GM18519 (cell line): ENCODE data around the gene EID1.
"Not testable (repeated sequence)": the region's sequence is repeated elsewhere in the genome, so short reads cannot be mapped to it uniquely, and the experiment has no call there.

Experiments
- ATAC-seq: cut with Tn5 transposase; IDR thresholded peaks from one replicate; pipeline ENCODE4 v1.9.1; 2021; ENCODE audit warnings: mild to moderate bottlenecking, moderate library complexity; ENCODE audit not compliant: unreplicated experiment, low FRiP score

EID1 gene

DNA sequence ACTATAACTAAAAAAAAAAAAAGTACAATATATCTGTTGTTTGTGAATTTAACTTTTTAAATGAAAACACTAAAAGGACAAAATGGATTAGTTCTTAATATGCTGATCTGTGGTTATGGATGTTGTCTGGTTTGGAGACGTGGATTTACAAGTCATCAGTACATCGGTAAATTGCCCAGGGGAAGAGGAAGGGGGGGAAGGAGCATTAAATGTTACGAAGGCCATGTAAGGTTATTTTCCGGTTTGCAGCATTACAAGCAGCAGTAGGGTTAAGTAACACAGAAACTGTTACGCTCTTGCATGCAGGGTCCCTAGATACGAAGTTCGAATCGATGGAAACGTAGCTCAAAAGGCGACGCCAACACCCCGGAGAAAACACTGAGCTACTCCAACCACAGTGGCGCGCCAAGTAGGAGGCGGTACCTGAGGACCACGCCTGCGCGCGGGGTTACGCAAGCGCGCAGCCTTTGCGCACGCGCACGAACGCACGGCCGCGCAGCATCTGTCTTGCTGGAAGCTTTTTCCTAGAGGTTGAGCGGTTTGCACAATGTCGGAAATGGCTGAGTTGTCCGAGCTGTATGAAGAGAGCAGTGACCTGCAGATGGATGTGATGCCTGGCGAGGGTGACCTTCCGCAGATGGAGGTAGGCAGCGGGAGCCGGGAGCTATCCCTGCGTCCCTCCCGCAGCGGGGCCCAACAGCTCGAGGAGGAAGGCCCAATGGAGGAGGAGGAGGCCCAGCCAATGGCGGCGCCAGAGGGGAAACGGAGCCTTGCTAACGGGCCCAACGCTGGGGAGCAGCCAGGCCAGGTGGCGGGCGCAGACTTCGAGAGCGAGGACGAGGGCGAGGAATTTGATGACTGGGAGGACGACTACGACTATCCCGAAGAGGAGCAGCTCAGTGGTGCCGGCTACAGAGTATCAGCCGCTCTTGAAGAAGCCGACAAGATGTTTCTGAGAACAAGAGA lies at the start of gene EID1:
EID1 (plus strand) TSS at position 505 of the 966 bp plus-strand sequence; CDS start at position 548, 43 bp downstream.
- ATAC-seq: peak; percentile 84

GRCh38 chr15:48828471-48828870 lies 49.5 kb upstream of the EID1 start:
- no peak for ATAC-seq

GRCh38 chr15:48828906-48829305 lies 49.0 kb upstream of the EID1 start:
- no peak for ATAC-seq

DNA sequence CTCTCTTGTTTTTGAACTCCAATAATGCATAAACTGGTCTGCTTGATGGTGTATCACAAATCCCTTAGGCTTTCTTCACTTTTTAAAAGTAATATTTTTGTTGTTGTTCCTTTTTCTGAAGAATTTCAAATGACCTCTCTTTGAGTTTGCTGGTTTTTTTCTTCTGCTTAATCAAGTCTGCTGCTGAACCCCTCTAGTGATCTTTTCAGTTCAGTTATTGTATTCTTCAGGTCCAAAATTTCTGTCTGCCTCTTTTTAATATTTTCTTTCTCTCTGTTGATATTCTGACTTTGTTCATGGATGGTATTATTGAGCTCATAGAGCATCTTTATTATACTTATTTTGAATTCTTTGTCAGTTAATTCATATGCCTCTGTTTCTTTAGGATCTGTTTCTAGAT lies 45.3 kb upstream of the EID1 start:
- no peak for ATAC-seq

DNA sequence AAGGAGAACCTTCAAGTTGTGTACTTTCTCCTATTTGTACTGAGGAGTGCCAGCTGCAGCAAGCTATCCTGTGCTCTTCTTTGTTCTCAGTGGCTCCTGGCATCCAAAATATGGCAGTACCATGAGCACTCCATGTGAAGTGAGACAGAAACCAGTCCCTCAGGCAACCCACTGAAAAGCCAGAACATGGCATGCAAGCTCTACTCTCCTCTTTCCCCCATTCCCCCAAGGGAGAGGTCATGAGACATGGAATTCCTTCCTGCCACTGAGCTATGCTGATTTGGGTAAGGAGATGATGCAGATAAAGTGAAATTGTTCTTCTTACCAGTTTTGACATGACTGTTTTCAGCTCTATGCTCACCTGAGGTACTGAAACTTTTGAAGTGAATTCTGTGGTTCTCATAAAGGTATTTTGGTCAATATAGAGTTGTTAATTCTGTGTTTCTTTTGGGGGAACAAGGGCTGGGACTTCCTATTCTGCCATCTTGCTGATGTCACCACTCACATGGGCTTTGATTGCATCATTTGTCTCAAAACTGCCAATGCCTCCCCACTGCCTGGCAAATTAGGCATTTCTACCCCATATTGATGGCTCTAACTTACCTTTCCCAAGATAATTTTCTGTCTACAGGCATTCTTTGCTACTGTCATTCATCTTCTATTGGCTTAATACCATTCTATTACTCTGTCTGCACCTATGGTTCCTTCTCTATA lies 44.3 kb upstream of the EID1 start:
- no peak for ATAC-seq

GRCh38 chr15:48834756-48835155 lies 43.2 kb upstream of the EID1 start:
- ATAC-seq: no peak

GRCh38 chr15:48842501-48842900 lies 35.4 kb upstream of the EID1 start:
- no peak for ATAC-seq

- ATAC-seq: no peak
Measured at GRCh38 chr15:48845123-48845522, 32.8 kb upstream of the EID1 start.

DNA sequence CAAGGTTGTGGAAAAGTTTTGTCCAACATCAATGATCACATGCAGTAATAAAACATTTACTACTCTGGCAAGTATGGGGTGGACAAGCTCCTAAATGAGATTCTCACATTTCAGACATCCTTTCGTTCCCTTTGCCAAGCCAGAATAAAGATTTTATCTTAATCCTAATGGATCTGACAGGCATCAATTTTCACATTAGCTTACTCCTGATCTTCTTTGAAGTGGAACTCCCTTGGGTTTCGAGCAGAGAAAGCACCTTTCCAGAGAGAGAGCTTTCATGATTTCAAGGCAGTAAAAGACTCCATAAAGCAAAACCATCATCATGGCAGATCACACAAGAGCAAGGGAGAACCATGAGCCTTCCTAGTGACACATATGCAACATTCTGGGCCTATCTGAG lies 27.3 kb upstream of the EID1 start:
- no peak for ATAC-seq

- ATAC-seq: no peak
Measured at GRCh38 chr15:48851956-48852355, 26.0 kb upstream of the EID1 start.

DNA sequence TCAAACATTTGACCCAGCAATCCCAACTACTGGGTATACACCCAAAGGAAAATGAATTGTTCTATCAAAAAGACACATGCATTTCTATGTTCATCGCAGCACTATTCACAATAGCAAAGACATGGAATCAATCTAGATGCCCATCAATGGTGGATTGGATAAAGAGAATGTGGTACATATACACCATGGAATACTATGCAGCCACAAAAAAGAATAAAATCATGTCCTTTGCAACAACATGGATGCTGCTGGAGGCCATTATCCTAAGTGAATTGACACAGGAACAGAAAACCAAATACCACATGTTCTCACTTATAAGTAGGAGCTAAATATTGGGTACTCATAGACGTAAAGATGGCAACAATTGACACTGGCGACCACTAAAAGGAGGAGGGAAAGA lies 23.5 kb upstream of the EID1 start:
- not testable (repeated sequence) for ATAC-seq

DNA sequence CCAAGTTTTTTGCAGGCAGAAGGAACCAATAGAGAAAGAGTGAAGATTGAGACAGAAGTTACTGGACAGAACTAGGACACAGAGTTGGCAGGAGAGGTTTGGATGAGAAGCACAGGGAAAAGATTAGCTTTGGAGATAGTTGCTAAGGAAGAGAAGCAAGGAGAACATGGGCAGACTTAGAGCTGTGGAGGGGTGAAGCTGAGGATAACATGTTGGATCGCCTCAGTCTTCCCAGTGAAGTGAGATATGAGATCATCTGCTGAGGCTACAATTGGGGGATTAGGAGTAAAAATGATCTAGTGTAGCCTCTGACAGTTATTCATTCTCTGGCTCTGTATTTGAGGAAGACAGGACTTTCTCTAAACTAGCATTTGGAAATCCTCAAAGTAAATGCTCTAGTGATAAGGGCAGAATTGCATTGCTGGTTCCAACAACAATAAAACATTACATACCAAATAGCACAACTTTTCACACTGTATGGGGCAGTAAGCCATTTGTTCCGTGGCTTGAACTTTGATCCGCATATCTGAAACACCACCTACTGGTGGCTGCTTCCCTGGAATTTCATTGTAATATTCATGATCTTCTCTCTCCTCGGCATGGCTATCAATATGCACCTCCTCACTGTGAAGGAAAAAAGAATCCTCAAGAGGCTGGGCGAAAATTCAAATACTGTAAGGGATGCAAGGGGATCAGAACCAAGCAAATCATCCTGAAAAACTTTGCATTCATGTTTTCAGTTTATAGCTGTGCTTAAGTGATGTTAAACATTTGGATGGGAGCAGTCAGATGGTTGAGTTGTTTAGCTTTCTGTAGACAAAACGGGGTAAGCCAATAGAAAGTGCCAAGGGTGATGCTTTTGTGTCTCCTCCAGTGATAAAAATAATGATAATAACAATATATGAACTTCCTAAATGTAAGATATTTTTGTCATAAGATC lies 22.2 kb upstream of the EID1 start:
- ATAC-seq: no peak

DNA sequence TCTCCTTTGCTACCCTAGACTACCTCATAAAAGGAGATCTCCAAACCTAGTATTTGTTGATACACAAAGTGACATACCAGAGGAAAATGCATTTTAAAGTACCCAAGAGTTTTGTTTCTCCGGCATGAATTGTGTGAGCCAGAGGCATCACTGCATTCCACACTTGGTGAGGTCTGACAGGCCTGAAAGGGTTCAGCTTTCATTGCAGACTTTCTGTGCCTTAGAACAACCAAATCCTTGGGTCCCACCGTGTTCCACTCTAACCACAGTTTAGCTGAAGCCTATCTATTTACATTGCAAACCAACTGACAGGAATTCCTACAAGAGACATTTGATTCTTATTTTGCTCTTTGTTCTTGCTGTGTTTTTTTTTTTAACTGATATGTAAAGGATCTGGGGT lies 21.0 kb upstream of the EID1 start:
- no peak for ATAC-seq

- no peak for ATAC-seq
Measured at GRCh38 chr15:48858401-48858800, 19.5 kb upstream of the EID1 start.

DNA sequence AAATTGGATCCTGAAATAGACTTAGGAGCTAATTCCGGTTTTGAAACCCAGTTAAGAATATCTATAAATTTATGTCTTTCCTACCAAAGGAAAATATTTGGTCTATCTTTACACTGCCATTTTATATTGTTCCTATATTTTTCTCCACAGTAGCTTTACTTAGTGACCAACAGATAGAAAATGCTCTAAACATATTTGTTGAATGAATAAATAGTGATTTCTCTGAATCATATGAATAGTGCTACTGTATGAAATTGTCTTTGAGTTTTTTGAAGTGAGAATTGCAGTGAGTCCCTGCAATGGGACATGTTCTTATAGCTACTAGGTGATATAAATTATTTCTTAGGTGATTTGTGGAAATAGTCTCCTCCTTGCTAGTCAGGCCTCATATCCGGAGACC lies 18.5 kb upstream of the EID1 start:
- no peak for ATAC-seq

- no peak for ATAC-seq
Measured at GRCh38 chr15:48861813-48862431, 16.0 kb upstream of the EID1 start.

- ATAC-seq: no peak
Measured at GRCh38 chr15:48862705-48863104, 15.2 kb upstream of the EID1 start.

DNA sequence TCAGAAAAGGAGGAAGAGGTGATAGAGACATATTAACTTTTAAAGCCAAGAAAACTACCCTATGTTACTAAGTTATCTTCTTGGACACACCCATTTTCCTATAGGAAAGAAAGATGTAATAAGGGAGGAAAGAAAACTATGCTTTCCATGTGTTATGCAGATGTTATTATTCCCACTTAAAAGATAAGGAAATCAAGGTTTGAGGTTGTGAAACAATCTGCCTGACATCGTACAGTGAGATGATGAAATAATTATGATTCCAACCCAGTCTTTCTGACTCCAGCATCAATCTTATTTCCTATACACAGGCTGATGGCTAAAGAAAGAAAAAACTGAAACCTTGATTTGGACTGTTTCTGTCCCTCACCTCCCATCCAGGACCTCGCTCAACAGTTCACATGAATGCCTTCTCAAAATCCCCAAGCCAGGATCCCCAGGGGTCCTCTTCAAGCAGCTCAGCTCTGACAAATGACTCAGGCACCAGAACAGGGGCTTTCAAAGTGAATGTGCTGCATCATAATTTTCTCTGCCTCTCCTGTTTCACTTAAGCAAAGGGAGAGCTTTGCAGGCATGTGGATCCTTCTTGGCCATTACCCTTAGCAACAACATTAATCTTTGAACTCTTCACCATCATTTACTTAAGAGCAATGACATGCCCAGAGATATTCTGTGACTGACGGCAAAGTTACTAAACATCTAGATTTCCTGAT lies 12.4 kb upstream of the EID1 start:
- ATAC-seq: no peak

GRCh38 chr15:48866141-48866563 lies 11.8 kb upstream of the EID1 start:
- no peak for ATAC-seq
